LNCaP clone FGC (cell line): Measurements from ENCODE around the gene SLC11A1.

Experiments used
- DNase-seq: peaks from one replicate; pipeline ENCODE4 v3.0.0-alpha.2; 2011; ENCODE audit warnings: low read depth
- H3K4me3 ChIP-seq: 2 replicates; pipeline ENCODE4 v1.5.1; 2011; ENCODE audit warnings: mild to moderate bottlenecking, low read depth, low read length, control low read depth
- CTCF ChIP-seq: IDR thresholded peaks from 2 replicates; pipeline ENCODE4 v1.5.1; 2012; ENCODE audit warnings: mild to moderate bottlenecking; ENCODE audit not compliant: control insufficient read depth, insufficient read depth; ENCODE audit errors: extremely low read depth

SLC11A1 gene

GRCh38 chr2:218418321-218418716, 36.2 kb downstream of the SLC11A1 start:
- no peak for DNase-seq
- no peak for TF ChIP-seq CTCF
- no peak overlapping the region for H3K4me3 ChIP-seq

GRCh38 chr2:218418717-218419458, 36.8 kb downstream of the SLC11A1 start, which contains the start of gene VIL1:
Gene VIL1, plus strand, starts transcription at chr2:218419123. Its CDS starts 4,656 bp downstream, at chr2:218423779.
- TF ChIP-seq CTCF = no peak
- no peak within 1 kb of the TSS for H3K4me3 ChIP-seq
- DNase-seq = no peak

GRCh38 chr2:218419630-218420216, 37.6 kb downstream of the SLC11A1 start:
- no peak for TF ChIP-seq CTCF
- no peak for DNase-seq
- no peak overlapping the region for H3K4me3 ChIP-seq

- no peak for DNase-seq
- TF ChIP-seq CTCF = no peak
- no peak overlapping the region for H3K4me3 ChIP-seq
Observed at GRCh38 chr2:218421027-218421426, 39.0 kb downstream of the SLC11A1 start.

- TF ChIP-seq CTCF = no peak
- DNase-seq = no peak
- H3K4me3 ChIP-seq = no peak overlapping the region
Observed at GRCh38 chr2:218422403-218423086, 40.5 kb downstream of the SLC11A1 start.

DNA sequence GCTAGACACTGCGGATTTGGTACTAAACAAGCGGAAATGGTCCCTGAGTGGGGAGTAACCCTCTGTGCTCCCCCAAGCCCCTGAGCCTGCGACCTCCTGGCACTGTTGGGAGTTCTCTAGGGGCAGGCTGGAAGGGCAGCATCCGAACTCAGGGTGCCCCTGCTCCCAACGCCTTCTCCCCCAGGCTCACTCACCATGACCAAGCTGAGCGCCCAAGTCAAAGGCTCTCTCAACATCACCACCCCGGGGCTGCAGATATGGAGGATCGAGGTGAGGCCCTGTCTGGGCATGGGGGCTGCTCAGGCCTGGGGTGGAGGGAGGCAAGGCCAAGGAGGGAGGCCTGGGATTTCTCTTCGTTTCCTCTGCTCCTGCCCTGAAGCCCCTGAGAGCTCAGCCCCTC, 41.5 kb downstream of the SLC11A1 start:
- H3K4me3 ChIP-seq = no peak overlapping the region
- no peak for TF ChIP-seq CTCF
- no peak for DNase-seq
